Measurements from ENCODE around the gene OTC.

OTC gene

GRCh38 chrX:38468563-38469157 is 116.3 kb downstream of the OTC start:
- DNase-seq (ENCODE audit: low read depth): no peak
- no peak overlapping the region for H3K4me3 ChIP-seq (ENCODE audit: low read depth, low read length)
- in situ Hi-C loops (cut with HindIII; ENCODE audit: low sequenced_read_pairs): no loop called here
- TF ChIP-seq CTCF (IDR thresholded peaks at IDR 0.05; ENCODE audit: low read depth, low read length, missing control alignments): no peak

Data from astrocyte of the cerebellum (primary cell).